ENCODE measurements around the gene TNS1.

GRCh38 chr2:217870528-217871011 lies 132.2 kb downstream of the TNS1 start:
- TF ChIP-seq CTCF (IDR thresholded peaks at IDR 0.05; ENCODE audit: insufficient read depth, low read length) (no peak), SPI1 (IDR thresholded peaks at IDR 0.05; ENCODE audit: borderline replicate concordance, low read depth) (no peak)
